ENCODE data around the gene H2AZ1. TPM values are rescaled to one million over a fixed set of nuclear protein-coding genes. Genes with fewer than 3 reads are reported as not detected.
"Not testable (repeated sequence)": the region's sequence is repeated elsewhere in the genome, so short reads cannot be mapped to it uniquely, and the experiment has no call there.

H2AZ1 gene
- total and polyA plus RNA-seq, 7 donors, result 57.9 to 256 (median 101) TPM

GRCh38 chr4:99966692-99967091 is 16.6 kb upstream of the H2AZ1 start:
- H3K36me3 ChIP-seq (ENCODE audit: insufficient read depth in 1 of 2, low read depth in 1 of 2), result no peaks in the 10 kb centered on the region
- intact Hi-C loops (cut with DNase I), result no loop called here

GRCh38 chr4:99965674-99966350 is 15.7 kb upstream of the H2AZ1 start:
- Histone ChIP-seq H3K4me1 (no peaks in the 10 kb centered on the region), H3K36me3 (ENCODE audit: insufficient read depth in 1 of 2, low read depth in 1 of 2) (no peaks in the 10 kb centered on the region), H3K4me3 (no peak overlapping the region), H3K9me3 (no peaks in the 10 kb centered on the region), H3K27me3 (ENCODE audit: insufficient read depth in 3 of 3, low read length in 2 of 3) (no peaks in the 10 kb centered on the region), H3K27ac (no peak overlapping the region)
- no peak for DNase-seq
- no peak for TF ChIP-seq CTCF (IDR thresholded peaks at IDR 0.05)
- ATAC-seq, result no peak
- intact Hi-C loops (cut with DNase I), result no loop called here
- WGBS, 3 donors, result 77 to 79% (median 77%) methylated on average over 5 of the region's 5 CpGs

More at GRCh38 chr4:99966692-99967091, 16.6 kb upstream of the H2AZ1 start:
- WGBS, 3 donors, result 95 to 96% (median 96%) methylated on average over 3 of the region's 3 CpGs
- Histone ChIP-seq H3K4me3 (no peak overlapping the region), H3K9me3 (no peaks in the 10 kb centered on the region), H3K27me3 (ENCODE audit: insufficient read depth in 3 of 3, low read length in 2 of 3) (no peaks in the 10 kb centered on the region), H3K4me1 (no peaks in the 10 kb centered on the region), H3K27ac (no peak overlapping the region)
- no peak for ATAC-seq
- DNase-seq, result no peak
- no peak for TF ChIP-seq CTCF (IDR thresholded peaks at IDR 0.05)

GRCh38 chr4:99965173-99965572 is 15.1 kb upstream of the H2AZ1 start:
- Histone ChIP-seq H3K36me3 (ENCODE audit: insufficient read depth in 1 of 2, low read depth in 1 of 2) (no peaks in the 10 kb centered on the region), H3K9me3 (no peaks in the 10 kb centered on the region), H3K27me3 (ENCODE audit: insufficient read depth in 3 of 3, low read length in 2 of 3) (no peaks in the 10 kb centered on the region), H3K4me1 (no peaks in the 10 kb centered on the region), H3K4me3 (no peak overlapping the region), H3K27ac (no peak overlapping the region)
- no peak for TF ChIP-seq CTCF (IDR thresholded peaks at IDR 0.05)
- DNase-seq (no peak), ATAC-seq (no peak)
- intact Hi-C loops (cut with DNase I), result no loop called here

- H3K36me3 ChIP-seq (ENCODE audit: insufficient read depth in 1 of 2, low read depth in 1 of 2), result no peaks in the 10 kb centered on the region
- no peaks in the 10 kb centered on the region for H3K27me3 ChIP-seq (ENCODE audit: insufficient read depth in 3 of 3, low read length in 2 of 3)
- intact Hi-C loops (cut with DNase I), result no loop called here
- 91 to 100% (median 98%) methylated on average over 1 of the region's 1 CpG for WGBS, 3 donors
- H3K27ac ChIP-seq, result no peak overlapping the region
- ATAC-seq (no peak), DNase-seq (no peak)
- H3K4me3 ChIP-seq, result no peak overlapping the region
- H3K4me1 ChIP-seq, result no peaks in the 10 kb centered on the region
- TF ChIP-seq CTCF (IDR thresholded peaks at IDR 0.05), result no peak
- no peaks in the 10 kb centered on the region for H3K9me3 ChIP-seq
Measured at GRCh38 chr4:99961711-99962110, 11.6 kb upstream of the H2AZ1 start.

GRCh38 chr4:99960648-99961047 is 10.6 kb upstream of the H2AZ1 start:
- H3K4me1 ChIP-seq, result no peaks in the 10 kb centered on the region
- DNase-seq, result no peak
- no peaks in the 10 kb centered on the region for H3K36me3 ChIP-seq (ENCODE audit: insufficient read depth in 1 of 2, low read depth in 1 of 2)
- H3K27ac ChIP-seq, result no peak overlapping the region
- H3K27me3 ChIP-seq (ENCODE audit: insufficient read depth in 3 of 3, low read length in 2 of 3), result no peaks in the 10 kb centered on the region
- TF ChIP-seq CTCF (IDR thresholded peaks at IDR 0.05), result no peak
- no peak for ATAC-seq
- H3K9me3 ChIP-seq, result no peaks in the 10 kb centered on the region
- intact Hi-C loops (cut with DNase I), result no loop called here
- WGBS, 3 donors, result 88 to 94% (median 89%) methylated on average over 2 of the region's 2 CpGs
- H3K4me3 ChIP-seq, result no peak overlapping the region

- H3K27me3 ChIP-seq (ENCODE audit: insufficient read depth in 3 of 3, low read length in 2 of 3); DNase-seq; H3K4me1 ChIP-seq; H3K9me3 ChIP-seq; H3K4me3 ChIP-seq; H3K27ac ChIP-seq; H3K36me3 ChIP-seq (ENCODE audit: insufficient read depth in 1 of 2, low read depth in 1 of 2); ATAC-seq: not testable (repeated sequence)
- intact Hi-C loops (cut with DNase I), result loop anchor here in 1 of 2 donors (10.0 kb wide), 1 partner anchor 1693 kb away; the partner anchor contains the start of gene RAP1GDS1
- WGBS, 3 donors, result 97 to 98% (median 97%) methylated on average over 3 of the region's 3 CpGs
Measured at GRCh38 chr4:99958207-99958606, 8.1 kb upstream of the H2AZ1 start.
